ENCODE measurements around the gene OR51V1.

The OR51V1 gene

DNA sequence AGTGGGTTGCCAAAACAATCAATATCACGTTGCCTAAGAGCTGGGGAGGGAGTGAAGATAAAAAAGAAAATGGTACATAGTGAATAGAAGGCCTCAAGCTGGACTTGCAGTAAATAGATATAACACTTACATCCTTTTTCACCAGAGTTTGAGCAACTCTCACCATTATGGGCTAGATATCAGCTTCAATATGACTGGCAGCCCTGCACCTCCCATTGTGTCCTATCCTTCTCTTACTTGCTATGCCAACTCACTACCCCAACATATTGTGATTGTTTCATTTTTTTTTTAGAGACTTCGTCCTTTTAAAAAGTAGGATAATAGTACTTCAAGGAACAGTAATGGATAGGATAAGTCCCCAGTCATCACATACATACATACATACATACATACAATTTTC, 41.7 kb upstream of the OR51V1 start:
- no peak overlapping the region for H3K27ac ChIP-seq
- no peak for TF ChIP-seq ZFX (IDR thresholded peaks at IDR 0.05)
- TF ChIP-seq, protein P1, sequence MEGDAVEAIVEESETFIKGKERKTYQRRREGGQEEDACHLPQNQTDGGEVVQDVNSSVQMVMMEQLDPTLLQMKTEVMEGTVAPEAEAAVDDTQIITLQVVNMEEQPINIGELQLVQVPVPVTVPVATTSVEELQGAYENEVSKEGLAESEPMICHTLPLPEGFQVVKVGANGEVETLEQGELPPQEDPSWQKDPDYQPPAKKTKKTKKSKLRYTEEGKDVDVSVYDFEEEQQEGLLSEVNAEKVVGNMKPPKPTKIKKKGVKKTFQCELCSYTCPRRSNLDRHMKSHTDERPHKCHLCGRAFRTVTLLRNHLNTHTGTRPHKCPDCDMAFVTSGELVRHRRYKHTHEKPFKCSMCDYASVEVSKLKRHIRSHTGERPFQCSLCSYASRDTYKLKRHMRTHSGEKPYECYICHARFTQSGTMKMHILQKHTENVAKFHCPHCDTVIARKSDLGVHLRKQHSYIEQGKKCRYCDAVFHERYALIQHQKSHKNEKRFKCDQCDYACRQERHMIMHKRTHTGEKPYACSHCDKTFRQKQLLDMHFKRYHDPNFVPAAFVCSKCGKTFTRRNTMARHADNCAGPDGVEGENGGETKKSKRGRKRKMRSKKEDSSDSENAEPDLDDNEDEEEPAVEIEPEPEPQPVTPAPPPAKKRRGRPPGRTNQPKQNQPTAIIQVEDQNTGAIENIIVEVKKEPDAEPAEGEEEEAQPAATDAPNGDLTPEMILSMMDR (conservative IDR thresholded peaks at IDR 0.05) = no peak

DNA sequence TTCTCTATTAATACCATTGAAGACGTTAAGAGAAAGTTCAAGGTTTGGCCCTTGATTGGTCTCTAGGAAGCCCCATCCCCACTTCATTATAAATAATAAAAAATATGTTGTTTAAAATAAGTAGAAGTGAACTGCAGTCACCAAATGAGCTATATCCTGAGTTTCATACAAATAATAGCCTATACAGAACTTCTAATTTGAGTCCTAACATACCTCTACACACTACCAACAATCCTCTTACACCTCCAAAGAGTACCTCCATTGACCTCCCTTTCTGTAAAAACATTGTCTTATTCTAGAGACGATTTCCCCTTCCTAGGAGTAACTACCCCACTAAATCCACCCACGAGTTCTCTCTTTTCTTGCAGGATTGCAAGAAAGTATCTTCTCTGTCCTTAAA, 41.0 kb upstream of the OR51V1 start:
- no peak overlapping the region for H3K27ac ChIP-seq
- TF ChIP-seq, protein P1 (conservative IDR thresholded peaks at IDR 0.05) = no peak
- no peak for TF ChIP-seq ZFX (IDR thresholded peaks at IDR 0.05)

DNA sequence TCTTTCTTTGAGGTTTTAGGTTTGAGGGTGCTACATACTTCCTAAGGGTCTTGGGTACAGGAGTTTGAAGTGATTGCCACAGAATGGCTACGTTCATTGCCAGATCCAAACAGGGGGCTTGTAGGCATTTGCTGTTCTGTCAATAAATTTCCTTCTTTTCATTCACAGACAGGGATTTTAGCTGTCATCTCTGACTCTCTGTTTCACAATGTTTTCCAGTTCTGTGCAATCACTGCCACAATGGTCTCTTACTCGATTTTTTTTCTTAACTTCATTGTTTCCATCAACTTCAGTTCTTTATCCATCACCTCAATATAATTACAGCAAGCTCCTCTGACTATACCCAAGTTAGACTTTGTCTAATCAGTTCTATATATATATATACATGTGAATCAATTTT, 40.0 kb upstream of the OR51V1 start:
- H3K27ac ChIP-seq = no peak overlapping the region
- TF ChIP-seq, protein P1 (conservative IDR thresholded peaks at IDR 0.05) = no peak
- no peak for TF ChIP-seq ZFX (IDR thresholded peaks at IDR 0.05)

DNA sequence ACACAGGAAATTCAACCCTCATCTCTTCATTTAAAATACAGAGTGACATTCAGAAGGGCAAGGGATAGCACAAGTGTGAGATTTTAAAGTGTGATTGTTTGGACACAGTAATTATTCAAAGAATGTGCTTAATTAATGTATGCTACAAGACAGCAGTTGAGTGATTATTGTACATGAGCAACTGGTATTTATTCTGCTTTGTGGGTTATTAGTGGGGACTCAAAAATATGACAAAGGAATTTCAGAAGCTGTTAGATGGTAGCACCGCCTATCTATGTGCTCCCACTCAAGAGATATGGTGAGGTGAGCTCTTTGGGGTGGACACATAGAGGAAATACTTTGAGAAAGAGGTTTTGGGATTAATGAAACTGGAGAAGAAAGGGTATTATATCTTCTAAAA, 39.6 kb upstream of the OR51V1 start:
- no peak overlapping the region for H3K27ac ChIP-seq
- no peak for TF ChIP-seq ZFX (IDR thresholded peaks at IDR 0.05)
- TF ChIP-seq, protein P1 (conservative IDR thresholded peaks at IDR 0.05) = no peak

DNA sequence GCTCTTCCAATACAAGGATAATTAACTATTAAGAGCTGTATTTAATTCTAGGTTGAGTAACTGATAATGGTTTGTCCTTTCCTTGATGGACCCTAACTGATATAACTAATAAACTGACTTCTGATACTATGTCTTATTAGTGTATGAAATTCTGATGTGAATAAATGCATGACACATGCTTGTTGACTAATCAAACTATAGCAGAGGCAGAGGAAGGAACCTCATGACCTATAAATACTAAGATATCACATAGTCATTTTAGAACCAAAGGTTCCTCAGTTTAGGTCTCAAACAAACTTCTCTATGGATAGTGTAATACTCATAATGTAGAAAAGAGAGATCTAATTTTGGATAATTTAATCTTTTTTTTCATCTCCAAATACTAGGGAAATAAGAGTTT, 38.6 kb upstream of the OR51V1 start:
- no peak overlapping the region for H3K27ac ChIP-seq
- TF ChIP-seq ZFX (IDR thresholded peaks at IDR 0.05) = no peak
- TF ChIP-seq, protein P1 (conservative IDR thresholded peaks at IDR 0.05) = no peak

DNA sequence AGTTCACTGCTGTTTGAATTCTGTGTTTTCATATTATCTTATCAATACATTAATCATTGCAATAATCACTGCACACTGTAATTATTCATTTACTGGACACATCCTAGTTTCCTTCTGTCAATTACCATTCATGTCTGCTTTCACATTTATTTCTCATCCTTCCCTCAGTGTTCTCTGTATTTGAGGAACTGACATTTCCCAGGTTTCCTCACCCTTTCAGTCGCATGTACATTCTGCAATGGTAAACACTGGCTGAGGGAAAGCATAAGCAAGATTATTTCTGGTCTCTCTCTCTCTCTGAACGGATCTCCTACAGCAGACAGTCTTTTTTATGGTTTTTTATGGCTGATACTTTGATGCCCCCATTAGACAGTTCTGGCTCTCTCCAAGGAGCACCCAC, 38.0 kb upstream of the OR51V1 start:
- no peak overlapping the region for H3K27ac ChIP-seq
- no peak for TF ChIP-seq ZFX (IDR thresholded peaks at IDR 0.05)
- TF ChIP-seq, protein P1 (conservative IDR thresholded peaks at IDR 0.05) = no peak

DNA sequence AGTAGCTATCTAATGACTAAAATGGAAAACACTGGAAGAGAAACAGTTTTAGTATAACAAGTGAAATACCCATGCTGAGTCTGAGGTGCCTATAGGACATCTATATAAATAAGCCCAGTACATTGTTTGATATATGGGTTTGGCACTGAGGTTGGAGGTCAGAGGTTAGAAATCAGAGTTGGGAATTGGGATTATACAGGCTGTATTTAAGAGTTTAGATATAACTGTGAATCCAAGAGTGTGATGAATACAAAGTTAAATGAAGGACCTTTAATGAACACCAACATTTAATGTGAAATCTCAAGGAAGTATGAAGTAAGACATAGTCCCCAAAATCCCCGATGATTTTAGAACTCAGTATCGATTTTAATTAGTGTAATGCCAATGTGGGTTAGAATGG, 36.9 kb upstream of the OR51V1 start:
- TF ChIP-seq, protein P1 (conservative IDR thresholded peaks at IDR 0.05) = no peak
- no peak for TF ChIP-seq ZFX (IDR thresholded peaks at IDR 0.05)
- no peak overlapping the region for H3K27ac ChIP-seq
